Measurements from ENCODE around the gene GPRIN2.
A peak's percentile ranks its signal among the peaks of the same experiment; 100 is the strongest.
"Not testable (repeated sequence)": the region's sequence is repeated elsewhere in the genome, so short reads cannot be mapped to it uniquely, and the experiment has no call there.

GPRIN2 gene

GRCh38 chr10:46536171-46536570 lies 20.3 kb downstream of the GPRIN2 start:
- no peak for TF ChIP-seq CTCF (IDR thresholded peaks at IDR 0.05; ENCODE audit: low read depth, low read length)
- DNase-seq (ENCODE audit: low read depth in 2 of 2): no peak
- H3K4me3 ChIP-seq (replicated peaks in 1 of 2; ENCODE audit: low read depth in 2 of 2, low read length in 2 of 2): no peak overlapping the region

- no peak for DNase-seq (ENCODE audit: low read depth in 2 of 2)
- TF ChIP-seq CTCF (IDR thresholded peaks at IDR 0.05; ENCODE audit: low read depth, low read length): no peak
- H3K4me3 ChIP-seq (replicated peaks in 1 of 2; ENCODE audit: low read depth in 2 of 2, low read length in 2 of 2): no peak overlapping the region
Measured at GRCh38 chr10:46534828-46535524, 21.5 kb downstream of the GPRIN2 start.

- not testable (repeated sequence) for H3K4me3 ChIP-seq (replicated peaks in 1 of 2; ENCODE audit: low read depth in 2 of 2, low read length in 2 of 2)
Measured at GRCh38 chr10:46532256-46532655, 24.2 kb downstream of the GPRIN2 start.

GRCh38 chr10:46530249-46531186 lies 25.9 kb downstream of the GPRIN2 start:
- TF ChIP-seq CTCF (IDR thresholded peaks at IDR 0.05; ENCODE audit: low read depth, low read length): no peak
- no peak overlapping the region for H3K4me3 ChIP-seq (replicated peaks in 1 of 2; ENCODE audit: low read depth in 2 of 2, low read length in 2 of 2)
- DNase-seq (ENCODE audit: low read depth in 2 of 2): peak; percentile 97 to 98

More at GRCh38 chr10:46532256-46532655, 24.2 kb downstream of the GPRIN2 start:
- DNase-seq (ENCODE audit: low read depth in 2 of 2): not testable (repeated sequence)

GRCh38 chr10:46529742-46530141 lies 26.7 kb downstream of the GPRIN2 start:
- H3K4me3 ChIP-seq (replicated peaks in 1 of 2; ENCODE audit: low read depth in 2 of 2, low read length in 2 of 2); DNase-seq (ENCODE audit: low read depth in 2 of 2): not testable (repeated sequence)

- no peak overlapping the region for H3K4me3 ChIP-seq (replicated peaks in 1 of 2; ENCODE audit: low read depth in 2 of 2, low read length in 2 of 2)
- no peak for DNase-seq (ENCODE audit: low read depth in 2 of 2)
- TF ChIP-seq CTCF (IDR thresholded peaks at IDR 0.05; ENCODE audit: low read depth, low read length): no peak
Measured at GRCh38 chr10:46528675-46529615, 27.5 kb downstream of the GPRIN2 start.

- DNase-seq (ENCODE audit: low read depth in 2 of 2): no peak
- no peak for TF ChIP-seq CTCF (IDR thresholded peaks at IDR 0.05; ENCODE audit: low read depth, low read length)
- H3K4me3 ChIP-seq (replicated peaks in 1 of 2; ENCODE audit: low read depth in 2 of 2, low read length in 2 of 2): no peak overlapping the region
Measured at GRCh38 chr10:46528171-46528671, 28.2 kb downstream of the GPRIN2 start.
